GM18505 (cell line): ENCODE data around the gene ITPA.

Experiments
- ATAC-seq: cut with Tn5 transposase; IDR thresholded peaks from one replicate; pipeline ENCODE4 v1.9.1; 2021; ENCODE audit not compliant: unreplicated experiment
- POLR2A ChIP-seq: IDR thresholded peaks from 4 replicates; pipeline ENCODE4 v1.6.1; 2011; ENCODE audit warnings: borderline replicate concordance; ENCODE audit not compliant: insufficient read depth, insufficient read length; ENCODE audit errors: extremely low read depth

The ITPA gene

GRCh38 chr20:3243718-3244358 is 34.5 kb downstream of the ITPA start:
- no peak for ATAC-seq
- TF ChIP-seq POLR2A = no peak

- no peak for TF ChIP-seq POLR2A
- no peak for ATAC-seq
Measured at GRCh38 chr20:3244613-3245012, 35.3 kb downstream of the ITPA start.

DNA sequence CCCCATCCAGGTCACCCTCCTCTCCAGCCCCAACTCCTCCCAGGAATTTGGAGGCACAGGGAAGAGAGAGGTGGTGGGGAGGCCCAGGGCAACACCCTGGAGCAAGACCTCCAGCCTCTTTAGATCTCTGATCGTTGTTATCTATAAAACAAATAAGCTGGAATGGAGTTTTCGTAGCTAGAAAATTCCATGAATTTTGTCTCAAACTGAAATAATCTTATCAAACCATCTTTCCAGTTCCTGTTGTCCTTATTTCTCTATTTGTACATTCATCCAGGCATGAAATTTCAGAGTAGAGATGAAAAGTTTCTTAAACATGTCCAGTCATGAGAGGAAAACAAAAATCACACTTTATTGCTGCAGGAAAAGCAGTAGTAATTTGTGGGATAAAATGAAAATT is 35.9 kb downstream of the ITPA start:
- no peak for ATAC-seq
- TF ChIP-seq POLR2A = no peak

GRCh38 chr20:3245711-3246110 is 36.4 kb downstream of the ITPA start:
- ATAC-seq = no peak
- TF ChIP-seq POLR2A = no peak

DNA sequence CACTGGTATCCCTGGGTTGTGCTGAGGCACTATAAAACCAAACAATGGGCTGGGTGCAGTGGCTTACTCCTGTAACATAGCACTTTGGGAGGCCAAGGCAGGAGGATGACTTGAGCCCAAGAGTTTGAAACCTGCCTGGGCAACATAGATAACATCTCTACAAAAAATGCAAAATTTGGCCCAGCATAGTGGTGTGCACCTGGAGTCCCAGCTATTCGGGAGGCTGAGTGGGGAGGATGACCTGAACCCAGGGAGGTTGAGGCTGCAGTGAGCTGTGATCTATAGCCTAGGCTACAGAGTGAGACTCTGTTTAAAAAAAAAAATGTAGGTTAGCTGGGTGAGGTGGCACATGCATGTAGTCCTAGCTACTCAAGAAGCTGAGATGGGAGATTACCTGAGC is 37.4 kb downstream of the ITPA start:
- no peak for TF ChIP-seq POLR2A
- no peak for ATAC-seq

DNA sequence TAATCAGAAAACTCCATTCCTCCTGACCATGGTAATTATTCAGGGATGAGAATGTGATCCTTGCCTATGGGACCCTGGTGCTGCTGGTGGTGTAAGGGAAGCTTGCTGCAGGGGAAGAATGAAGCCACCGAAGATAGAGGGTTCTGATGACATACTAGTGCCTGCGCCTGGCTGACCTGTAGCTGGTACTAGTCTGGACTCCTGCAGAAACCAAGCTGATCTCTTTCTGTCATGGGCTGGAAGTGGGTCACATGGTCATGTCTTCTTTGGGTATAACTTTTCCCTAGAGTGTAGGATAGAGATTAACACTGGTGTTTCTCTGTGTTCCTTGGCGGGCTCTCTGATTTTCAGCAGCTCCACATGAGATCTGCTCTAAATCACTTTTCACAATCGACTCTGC is 38.3 kb downstream of the ITPA start:
- no peak for TF ChIP-seq POLR2A
- no peak for ATAC-seq

DNA sequence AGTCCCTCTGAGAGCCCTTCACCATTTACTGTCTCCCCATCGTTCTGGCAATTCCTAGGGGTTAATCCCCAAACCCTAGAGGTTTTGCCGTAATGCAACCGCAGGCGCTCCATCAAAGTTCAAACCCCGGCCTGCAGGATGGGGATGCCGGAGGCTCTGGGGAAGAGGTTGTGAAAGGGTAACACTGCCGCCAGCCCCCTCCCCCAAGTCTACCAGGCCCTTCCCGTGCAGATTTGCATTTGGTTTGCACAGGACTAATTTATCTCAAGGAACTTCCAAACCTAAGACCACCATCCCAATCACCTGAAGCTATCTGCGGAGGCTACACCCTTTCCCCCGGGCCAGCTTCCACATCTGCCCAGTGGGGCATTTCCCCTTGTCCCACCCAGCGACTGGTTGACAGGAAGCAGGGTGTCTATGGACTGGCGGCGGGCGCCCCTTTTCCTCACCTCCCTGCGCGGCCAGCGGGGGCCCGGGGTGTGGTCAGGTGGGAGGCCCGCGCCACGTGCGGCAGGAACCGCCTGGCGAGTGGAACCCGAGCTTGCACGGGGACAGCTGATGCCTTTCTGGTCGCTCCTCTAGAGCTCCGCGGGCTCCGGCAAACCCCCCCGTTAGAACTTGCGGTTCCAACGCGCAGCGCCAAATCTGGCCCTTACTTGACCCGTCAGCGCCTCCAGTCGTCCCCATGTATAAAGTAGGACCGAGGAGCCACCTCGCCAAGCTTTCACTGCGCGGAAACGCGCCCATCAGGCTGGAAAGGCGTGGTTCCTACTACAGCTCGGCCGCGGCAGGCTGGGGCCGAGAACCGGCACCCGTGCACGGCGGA is 39.1 kb downstream of the ITPA start:
- ATAC-seq = no peak
- no peak for TF ChIP-seq POLR2A

DNA sequence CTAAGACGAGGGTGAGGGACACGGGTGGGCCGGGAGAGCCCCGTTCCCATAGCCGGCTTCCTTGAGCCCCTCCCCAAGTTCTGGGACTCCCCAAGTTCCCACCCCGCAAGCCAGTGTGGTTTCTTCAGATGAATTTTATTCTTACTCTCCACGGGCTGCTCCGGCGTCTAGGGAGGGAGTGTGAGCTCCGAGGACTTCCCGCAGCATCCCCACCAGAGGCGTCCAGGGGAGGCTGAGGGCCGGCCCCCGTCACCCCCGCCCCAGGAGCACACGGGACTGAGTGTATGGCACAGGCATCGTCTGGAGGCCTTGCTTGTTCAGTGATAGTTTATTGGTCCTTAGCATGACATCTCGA is 39.7 kb downstream of the ITPA start:
- TF ChIP-seq POLR2A = no peak
- no peak for ATAC-seq

- ATAC-seq = no peak
- no peak for TF ChIP-seq POLR2A
Measured at GRCh38 chr20:3250091-3250504, 40.8 kb downstream of the ITPA start.

DNA sequence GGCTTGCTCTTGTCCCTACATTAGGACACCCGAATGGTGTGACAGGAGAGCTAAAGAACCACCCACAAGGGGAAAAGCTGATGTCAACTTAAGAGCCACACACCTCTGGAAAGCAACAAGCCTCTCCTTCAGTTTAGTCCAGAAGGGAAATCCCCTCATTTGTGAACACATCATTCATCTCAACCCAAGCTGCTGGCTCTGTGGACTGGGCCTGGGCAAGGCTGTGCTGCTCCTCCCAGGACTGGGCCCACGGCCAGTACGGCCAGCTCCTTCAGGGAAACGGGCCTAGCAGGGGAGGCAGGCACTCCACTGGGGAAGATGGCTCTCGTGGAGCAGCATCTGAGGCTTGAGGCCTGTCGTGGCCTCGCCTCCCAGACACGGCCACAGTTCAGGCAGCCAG is 42.5 kb downstream of the ITPA start:
- no peak for ATAC-seq
- TF ChIP-seq POLR2A = no peak

- no peak for ATAC-seq
- TF ChIP-seq POLR2A = no peak
Measured at GRCh38 chr20:3255728-3256127, 46.4 kb downstream of the ITPA start.

DNA sequence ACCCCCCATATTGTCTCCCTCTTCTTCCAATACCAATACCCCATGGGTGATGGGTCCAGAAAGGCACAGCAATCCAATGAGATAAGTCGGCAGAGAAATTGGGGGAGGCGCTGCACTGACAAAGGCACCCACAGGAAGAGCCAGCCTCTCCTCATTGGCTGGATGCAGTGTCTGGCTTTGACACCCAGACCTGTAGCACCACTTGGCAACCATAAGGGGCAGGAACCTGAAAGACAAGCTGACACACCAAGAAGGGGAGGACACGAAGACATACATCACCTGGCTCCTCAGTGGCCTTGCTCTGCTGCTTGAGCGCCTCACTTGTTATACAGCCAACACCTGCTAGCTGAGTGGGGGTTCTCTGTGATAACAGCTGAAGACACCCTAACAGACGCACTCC is 49.1 kb downstream of the ITPA start:
- no peak for ATAC-seq
- no peak for TF ChIP-seq POLR2A

DNA sequence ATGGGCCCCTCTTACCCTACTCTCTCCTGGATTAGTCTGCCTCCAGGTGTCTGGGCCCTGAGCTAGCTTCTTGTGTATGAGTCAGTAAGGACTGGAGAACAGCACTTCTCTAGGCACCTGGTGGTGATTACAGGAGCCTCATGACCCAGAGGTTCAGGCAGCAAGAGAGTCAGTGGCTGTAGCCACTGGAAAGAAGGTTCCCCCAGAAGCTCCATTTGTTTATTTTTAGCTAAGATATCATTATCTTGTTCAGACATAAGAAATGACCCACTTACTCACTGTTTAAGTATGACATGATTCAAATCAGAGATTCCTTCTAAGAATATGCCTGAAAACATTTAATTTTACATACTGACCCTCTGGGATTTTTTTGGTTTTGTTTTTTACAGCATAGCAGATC is 53.3 kb downstream of the ITPA start:
- no peak for TF ChIP-seq POLR2A
- ATAC-seq = no peak

DNA sequence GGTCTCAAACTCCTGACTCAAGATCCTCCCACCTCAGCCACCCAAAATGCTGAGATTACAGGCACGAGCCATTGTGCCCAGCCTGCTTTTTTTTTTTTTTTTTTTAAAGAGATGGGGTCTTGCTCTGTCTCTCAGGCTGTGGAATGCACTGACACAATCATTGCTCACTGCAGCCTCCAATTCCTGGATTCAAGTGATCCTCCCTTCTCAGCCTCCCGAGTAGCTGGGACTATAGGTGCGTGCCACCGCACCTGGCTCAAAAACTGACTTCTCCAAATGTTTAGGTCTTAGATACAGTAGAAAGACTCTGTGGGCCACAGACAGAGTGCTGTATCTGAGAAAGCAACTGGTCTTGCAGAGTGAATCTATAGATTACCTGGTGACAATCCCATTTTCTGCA is 60.8 kb downstream of the ITPA start:
- TF ChIP-seq POLR2A = no peak
- ATAC-seq = no peak

DNA sequence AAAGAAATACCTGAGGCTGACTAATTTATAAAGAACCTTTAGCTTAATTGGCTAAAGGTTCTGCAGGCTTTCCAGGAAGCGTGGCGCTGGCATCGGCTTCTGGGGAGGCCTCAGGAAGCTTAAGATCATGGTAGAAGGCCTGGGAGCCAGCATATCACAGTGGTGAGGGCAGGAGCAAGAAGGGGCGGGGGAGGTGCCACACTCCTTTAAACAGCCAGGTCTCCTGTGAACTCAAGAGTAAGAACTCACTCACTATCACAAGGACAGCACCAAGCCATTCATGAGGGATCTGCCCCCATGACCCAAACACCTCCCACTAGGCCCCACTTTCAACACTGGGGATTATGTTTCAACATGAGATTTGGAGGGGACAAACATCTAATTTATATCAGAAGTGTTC is 64.1 kb downstream of the ITPA start:
- no peak for TF ChIP-seq POLR2A
- no peak for ATAC-seq
